Neuronal stem cell (in vitro differentiated cells): ENCODE results near the gene FBXL15.

Experiments used
- small RNA-seq: library from polyadenylated mRNA; stranded (forward); fragments of <200 nt; extraction: miRNeasy Mini kit (QIAGEN cat#:217004); gene quantifications from one replicate; pipeline ENCODE3, GENCODE V24; 2013; ENCODE audit not compliant: insufficient read depth

Gene FBXL15

Small RNA genes within 50 kb of the gene (small RNA-seq; reads per million reads assigned to genes)
- 1,507 reads per million, percentile 99 among the genes with 10 or more reads in this experiment for gene MIR146B
